Measurements from ENCODE around the gene NEK6. TPM values are rescaled to one million over a fixed set of nuclear protein-coding genes. Genes with fewer than 3 reads are reported as not detected.

Gene NEK6
- total and polyA plus RNA-seq, 3 donors from 2014 or later, result 11.5 to 21.5 (median 21.4) TPM

DNA sequence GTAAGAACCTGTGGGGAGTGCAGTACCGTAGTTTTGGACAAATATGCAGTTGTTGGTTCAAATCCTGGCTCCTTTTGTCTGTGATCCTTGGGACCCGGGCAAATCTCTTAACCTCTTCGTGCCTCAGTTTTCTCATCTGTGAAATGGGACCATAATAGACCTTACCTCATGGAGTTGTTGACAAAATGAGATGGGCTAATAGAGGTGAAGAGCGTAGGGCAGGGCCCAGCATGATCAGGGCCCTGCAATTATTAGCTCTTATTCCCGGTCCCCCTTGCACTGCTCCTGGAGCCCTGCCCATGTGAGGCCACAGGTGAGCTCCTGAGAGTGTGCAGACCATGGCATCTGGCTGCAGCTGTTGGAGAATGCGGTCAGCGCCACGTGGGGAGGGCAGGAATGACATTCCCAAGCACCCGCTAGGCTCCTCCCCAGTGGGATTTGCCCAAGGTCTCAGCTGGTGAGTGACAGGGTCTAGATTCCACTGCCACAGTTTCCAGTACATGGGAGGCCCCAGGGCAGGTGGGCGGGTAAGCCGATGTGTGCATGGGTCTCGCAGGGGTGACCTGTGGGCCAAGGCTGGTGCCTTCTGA is 41.0 kb downstream of the NEK6 start:
- TF ChIP-seq POLR2A (IDR thresholded peaks at IDR 0.05), result no peak
- TF ChIP-seq, protein P1, sequence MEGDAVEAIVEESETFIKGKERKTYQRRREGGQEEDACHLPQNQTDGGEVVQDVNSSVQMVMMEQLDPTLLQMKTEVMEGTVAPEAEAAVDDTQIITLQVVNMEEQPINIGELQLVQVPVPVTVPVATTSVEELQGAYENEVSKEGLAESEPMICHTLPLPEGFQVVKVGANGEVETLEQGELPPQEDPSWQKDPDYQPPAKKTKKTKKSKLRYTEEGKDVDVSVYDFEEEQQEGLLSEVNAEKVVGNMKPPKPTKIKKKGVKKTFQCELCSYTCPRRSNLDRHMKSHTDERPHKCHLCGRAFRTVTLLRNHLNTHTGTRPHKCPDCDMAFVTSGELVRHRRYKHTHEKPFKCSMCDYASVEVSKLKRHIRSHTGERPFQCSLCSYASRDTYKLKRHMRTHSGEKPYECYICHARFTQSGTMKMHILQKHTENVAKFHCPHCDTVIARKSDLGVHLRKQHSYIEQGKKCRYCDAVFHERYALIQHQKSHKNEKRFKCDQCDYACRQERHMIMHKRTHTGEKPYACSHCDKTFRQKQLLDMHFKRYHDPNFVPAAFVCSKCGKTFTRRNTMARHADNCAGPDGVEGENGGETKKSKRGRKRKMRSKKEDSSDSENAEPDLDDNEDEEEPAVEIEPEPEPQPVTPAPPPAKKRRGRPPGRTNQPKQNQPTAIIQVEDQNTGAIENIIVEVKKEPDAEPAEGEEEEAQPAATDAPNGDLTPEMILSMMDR (IDR thresholded peaks at IDR 0.05), result no peak
- Histone ChIP-seq H3K27me3 (no peaks in the 10 kb centered on the region), H3K4me3 (no peak overlapping the region), H3K36me3 (ENCODE audit: low read depth, missing control alignments) (no peaks in the 10 kb centered on the region), H3K27ac (no peak overlapping the region), H3K9me3 (no peaks in the 10 kb centered on the region), H3K4me1 (peaks cover 24% of the 10 kb centered on the region)
- intact Hi-C loops (cut with DNase I; ENCODE audit: low total_unique reads), result no loop called here
- WGBS, 2 donors, result 79 to 86% methylated on average over 11 to 12 of the region's 12 CpGs
- no peak for DNase-seq

DNA sequence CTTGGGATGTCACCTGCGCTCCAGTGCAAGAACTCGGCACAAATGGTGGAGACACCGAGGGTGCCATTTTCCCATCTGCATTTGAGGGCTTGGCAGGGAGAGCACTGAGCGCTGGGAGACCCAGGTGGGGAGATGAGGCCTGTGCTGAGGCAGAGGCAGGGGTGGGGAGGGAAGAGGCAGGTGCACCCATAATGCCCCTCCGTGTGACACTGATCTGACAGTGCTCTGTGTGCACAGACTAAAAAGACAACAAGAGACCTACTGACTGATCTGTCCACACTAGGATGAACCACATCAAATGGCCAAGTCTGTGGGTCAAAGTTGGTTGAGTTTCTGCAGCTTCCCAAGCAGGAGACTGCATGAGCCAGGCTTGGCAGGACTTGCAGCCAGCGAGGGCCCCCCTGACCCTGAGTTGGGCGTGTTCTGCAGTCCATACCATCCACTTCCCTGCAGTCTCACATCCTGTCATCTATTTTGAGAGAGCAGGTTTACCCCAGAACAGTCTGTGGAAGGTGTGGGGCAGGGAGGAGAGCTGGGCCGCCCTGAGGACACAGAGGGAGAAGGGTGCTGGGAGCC is 41.9 kb downstream of the NEK6 start:
- intact Hi-C loops (cut with DNase I; ENCODE audit: low total_unique reads), result no loop called here
- no peaks in the 10 kb centered on the region for H3K36me3 ChIP-seq (ENCODE audit: low read depth, missing control alignments)
- peaks cover 23% of the 10 kb centered on the region for H3K4me1 ChIP-seq
- TF ChIP-seq, protein P1 (IDR thresholded peaks at IDR 0.05), result no peak
- DNase-seq, result no peak
- no peaks in the 10 kb centered on the region for H3K27me3 ChIP-seq
- no peak overlapping the region for H3K4me3 ChIP-seq
- H3K27ac ChIP-seq, result no peak overlapping the region
- H3K9me3 ChIP-seq, result no peaks in the 10 kb centered on the region
- 88 to 91% methylated on average over 6 to 8 of the region's 8 CpGs for WGBS, 2 donors

DNA sequence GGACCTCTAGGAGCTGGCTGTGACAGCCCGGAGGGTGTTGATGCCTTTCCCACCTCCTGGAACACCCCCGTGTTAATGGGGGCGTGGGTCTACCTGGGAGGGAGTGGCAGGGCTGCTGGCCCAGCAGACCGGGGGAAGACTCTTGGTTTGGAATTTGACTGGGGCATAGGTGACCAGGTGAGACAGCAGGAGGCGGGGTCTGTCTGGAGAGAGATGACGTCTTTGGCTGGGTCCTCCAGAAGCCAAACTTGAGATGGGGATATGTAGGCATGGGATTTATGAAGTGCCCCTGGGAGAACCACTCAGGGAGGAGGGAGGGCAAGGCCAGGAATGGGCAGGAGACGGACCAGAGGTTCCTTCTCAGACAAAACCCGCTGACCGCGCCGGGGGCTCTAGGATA is 42.6 kb downstream of the NEK6 start:
- H3K27ac ChIP-seq, result no peak overlapping the region
- DNase-seq, result no peak
- TF ChIP-seq, protein P1 (IDR thresholded peaks at IDR 0.05), result no peak
- TF ChIP-seq POLR2A (IDR thresholded peaks at IDR 0.05), result no peak
- no peaks in the 10 kb centered on the region for H3K27me3 ChIP-seq
- peaks cover 23% of the 10 kb centered on the region for H3K4me1 ChIP-seq
- H3K36me3 ChIP-seq (ENCODE audit: low read depth, missing control alignments), result no peaks in the 10 kb centered on the region
- 88 to 92% methylated on average over 11 of the region's 11 CpGs for WGBS, 2 donors
- no peak overlapping the region for H3K4me3 ChIP-seq
- no peaks in the 10 kb centered on the region for H3K9me3 ChIP-seq
- intact Hi-C loops (cut with DNase I; ENCODE audit: low total_unique reads), result no loop called here

DNA sequence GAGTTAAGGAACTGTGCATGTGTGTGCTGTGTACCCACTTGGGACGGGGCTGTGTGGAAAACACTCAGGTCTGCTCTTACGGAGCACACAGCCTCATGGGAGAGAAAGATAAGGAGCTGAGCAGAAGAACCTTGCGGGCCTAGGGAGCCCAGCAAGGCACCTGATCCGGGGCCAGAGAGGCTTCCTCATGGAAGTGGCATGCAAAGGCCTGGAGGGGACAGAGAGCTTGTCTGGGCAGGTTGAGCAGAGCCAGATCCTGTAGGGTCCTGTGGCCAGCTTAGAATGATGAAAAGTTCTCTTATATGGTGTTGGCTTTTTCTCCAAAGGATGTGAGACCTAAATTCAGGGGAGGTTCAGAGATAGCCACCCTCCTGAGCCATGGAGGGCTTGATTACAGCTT is 45.2 kb downstream of the NEK6 start:
- 93 to 100% methylated on average over 1 to 4 of the region's 4 CpGs for WGBS, 2 donors
- Histone ChIP-seq H3K27ac (no peak overlapping the region), H3K9me3 (no peaks in the 10 kb centered on the region), H3K4me3 (no peak overlapping the region), H3K36me3 (ENCODE audit: low read depth, missing control alignments) (no peaks in the 10 kb centered on the region), H3K4me1 (no peaks in the 10 kb centered on the region), H3K27me3 (no peaks in the 10 kb centered on the region)
- no peak for DNase-seq
- intact Hi-C loops (cut with DNase I; ENCODE audit: low total_unique reads), result no loop called here
- TF ChIP-seq POLR2A (IDR thresholded peaks at IDR 0.05), result no peak
- TF ChIP-seq, protein P1 (IDR thresholded peaks at IDR 0.05), result no peak

DNA sequence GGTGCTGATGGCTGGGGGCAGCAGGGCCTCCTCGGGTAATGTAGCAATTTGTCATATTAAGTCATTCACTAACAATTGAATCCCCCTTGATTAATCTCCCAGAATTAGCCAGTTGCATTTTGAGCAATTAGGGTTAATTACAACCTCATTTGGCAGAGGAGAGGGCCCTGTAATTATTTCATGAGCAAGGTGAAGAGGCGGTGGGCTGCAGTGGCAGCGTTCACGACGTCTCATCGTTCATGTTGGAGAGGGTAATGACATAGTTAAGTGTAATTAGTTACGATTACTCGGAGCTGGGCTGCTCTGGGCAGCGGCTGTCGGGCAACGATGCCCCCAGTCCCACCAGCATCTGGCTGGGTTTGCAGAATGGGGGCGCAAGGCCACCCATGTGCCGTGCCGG is 46.0 kb downstream of the NEK6 start:
- Histone ChIP-seq H3K27ac (no peak overlapping the region), H3K4me3 (no peak overlapping the region), H3K4me1 (no peaks in the 10 kb centered on the region), H3K27me3 (no peaks in the 10 kb centered on the region), H3K36me3 (ENCODE audit: low read depth, missing control alignments) (no peaks in the 10 kb centered on the region), H3K9me3 (no peaks in the 10 kb centered on the region)
- intact Hi-C loops (cut with DNase I; ENCODE audit: low total_unique reads), result no loop called here
- WGBS, 2 donors, result 90% methylated on average over 14 of the region's 14 CpGs
- DNase-seq, result no peak
- TF ChIP-seq, protein P1 (IDR thresholded peaks at IDR 0.05), result no peak
- no peak for TF ChIP-seq POLR2A (IDR thresholded peaks at IDR 0.05)

Measured in testis (tissue), 3 donors.